ENCODE data around the gene GCNT1.
A peak's percentile ranks its signal among the peaks of the same experiment; 100 is the strongest.
"Not testable (repeated sequence)": the region's sequence is repeated elsewhere in the genome, so short reads cannot be mapped to it uniquely, and the experiment has no call there.

GCNT1 gene

GRCh38 chr9:76458903-76459693, at the start of gene GCNT1:
TSS of gene GCNT1 (plus strand) at chr9:76459182. CDS start at chr9:76502382, 43,200 bp downstream.
- peak; percentile 66 for DNase-seq

- no peak for DNase-seq
These were observed 46.3 kb upstream of the GCNT1 start for GRCh38 chr9:76412638-76413037.

- no peak for DNase-seq
These were observed 45.3 kb upstream of the GCNT1 start for GRCh38 chr9:76413658-76414057.

GRCh38 chr9:76414661-76415060, 44.3 kb upstream of the GCNT1 start:
- DNase-seq = no peak

DNA sequence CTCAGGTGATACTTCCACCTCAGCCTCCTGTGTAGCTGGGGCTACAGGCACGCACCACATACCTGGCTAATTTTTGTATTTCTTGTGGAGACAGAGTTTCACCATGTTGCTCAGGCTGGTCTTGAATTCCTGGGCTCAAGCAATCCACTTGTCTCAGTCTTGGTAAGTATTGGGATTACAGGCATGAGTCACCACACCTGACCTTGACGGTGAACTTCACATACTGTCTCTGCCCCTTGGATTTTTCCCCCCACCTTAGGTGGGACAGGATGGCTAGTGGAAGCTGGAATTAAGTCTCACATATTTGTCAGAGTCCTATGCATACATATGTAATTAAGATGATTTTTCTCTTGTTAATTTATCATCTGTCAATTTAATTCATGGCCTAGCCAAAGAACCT, 43.8 kb upstream of the GCNT1 start:
- DNase-seq = no peak

DNA sequence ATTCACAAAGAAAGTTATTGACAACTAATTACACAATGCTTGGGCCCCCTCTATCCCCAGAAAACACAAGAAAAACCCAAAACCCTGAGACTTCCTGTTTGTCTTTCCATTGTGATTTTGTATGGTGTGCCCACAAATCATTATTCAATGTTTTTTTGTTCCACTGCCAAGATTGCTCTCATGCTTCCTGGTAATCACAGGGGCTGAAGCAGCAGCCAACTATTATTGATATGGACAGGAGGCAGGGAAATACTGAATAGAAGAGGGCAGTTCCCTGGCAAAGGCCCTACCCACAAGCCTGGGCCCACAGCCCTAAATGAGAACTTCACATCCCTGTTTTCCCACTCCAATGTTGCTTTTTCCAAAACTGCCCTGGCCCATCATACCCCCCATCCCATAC, 43.3 kb upstream of the GCNT1 start:
- DNase-seq = no peak

GRCh38 chr9:76417394-76417793, 41.6 kb upstream of the GCNT1 start:
- DNase-seq = no peak

DNA sequence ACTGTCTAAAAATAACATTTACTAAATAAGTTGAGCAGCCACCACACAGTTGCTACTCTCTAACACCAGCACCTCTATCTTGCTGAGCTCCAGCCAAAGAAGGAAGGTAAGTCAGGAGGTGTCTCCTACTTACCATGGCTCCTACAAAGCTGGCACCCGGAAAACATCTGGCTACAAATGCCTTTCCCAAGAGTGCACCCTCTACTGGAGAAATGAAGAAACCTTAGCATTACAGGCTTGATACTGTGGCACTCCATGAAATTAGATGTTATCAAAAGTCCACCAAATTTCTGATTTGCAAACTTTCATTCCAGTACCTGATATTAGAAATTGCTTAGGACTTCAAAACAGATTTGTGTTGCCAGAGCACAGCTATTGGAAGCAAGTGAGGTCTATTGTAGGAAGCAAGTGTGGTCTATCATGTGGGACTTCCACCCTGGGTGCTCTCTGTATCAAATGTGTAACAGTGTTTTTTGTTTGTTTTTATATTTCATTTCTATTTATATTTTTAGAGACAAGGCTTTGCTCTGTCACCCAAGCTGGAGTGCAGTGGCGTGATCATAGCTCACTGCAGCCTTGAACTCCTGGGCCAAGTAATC, 39.1 kb upstream of the GCNT1 start:
- no peak for DNase-seq

- no peak for DNase-seq
These were observed 35.5 kb upstream of the GCNT1 start for GRCh38 chr9:76423216-76424177.

DNA sequence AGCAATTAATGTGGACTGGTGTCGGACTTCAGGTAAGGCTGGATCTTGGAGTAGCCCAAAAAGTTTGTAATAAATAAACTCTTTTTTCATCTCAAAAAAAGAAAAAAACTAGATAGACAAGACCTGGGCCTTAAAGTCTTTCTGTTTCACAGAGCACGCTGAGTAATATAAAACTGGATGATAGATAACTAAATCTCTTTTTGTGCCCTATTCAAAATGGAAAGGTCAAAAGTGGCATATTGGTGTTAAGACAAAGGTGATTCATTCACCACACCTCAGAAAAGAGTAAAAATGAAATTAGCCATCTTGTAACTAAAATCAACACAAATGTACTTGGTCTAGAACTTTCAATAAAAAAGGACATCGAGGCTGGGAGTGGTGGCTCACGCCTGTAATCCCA, 34.5 kb upstream of the GCNT1 start:
- no peak for DNase-seq

DNA sequence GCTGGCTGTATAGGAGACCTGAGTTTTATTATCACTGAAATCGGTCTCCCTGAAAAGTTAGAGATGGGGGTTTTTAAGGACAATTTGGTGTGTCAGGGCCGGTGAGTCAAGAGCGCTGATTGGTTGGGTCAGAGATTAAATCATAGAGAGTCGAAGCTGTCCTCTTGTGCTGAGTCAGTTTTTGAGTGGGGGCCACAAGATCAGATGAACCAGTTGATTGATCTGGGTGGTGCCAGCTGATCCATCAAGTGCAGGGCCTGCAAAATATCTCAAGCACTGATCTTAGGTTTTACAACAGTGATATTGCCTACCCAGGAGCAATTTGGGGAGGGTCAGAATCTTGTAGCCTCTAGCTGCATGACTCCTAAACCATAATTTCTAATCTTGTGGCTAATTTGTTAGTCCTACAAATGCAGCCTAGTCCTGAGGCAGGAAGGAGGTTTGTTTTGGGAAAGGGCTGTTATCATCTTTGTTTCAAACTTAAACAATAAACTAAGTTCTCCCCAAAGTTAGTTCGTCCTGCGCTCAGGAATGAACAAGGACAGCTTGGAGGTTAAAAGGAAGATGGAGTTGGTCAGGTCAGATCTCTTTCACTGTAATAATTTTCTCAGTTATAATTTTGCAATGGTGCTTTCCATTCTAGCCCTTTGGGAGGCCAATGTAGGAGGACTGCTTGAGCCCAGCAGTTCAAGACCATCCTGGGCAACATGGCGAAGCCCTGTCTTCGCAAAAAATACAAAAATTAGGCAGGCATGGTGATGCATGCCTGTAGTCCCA, 33.1 kb upstream of the GCNT1 start:
- DNase-seq = no peak

- no peak for DNase-seq
These were observed 32.1 kb upstream of the GCNT1 start for GRCh38 chr9:76426807-76427419.

- no peak for DNase-seq
These were observed 27.4 kb upstream of the GCNT1 start for GRCh38 chr9:76431601-76432000.

GRCh38 chr9:76433406-76433805, 25.6 kb upstream of the GCNT1 start:
- no peak for DNase-seq

GRCh38 chr9:76433836-76434235, 25.1 kb upstream of the GCNT1 start:
- no peak for DNase-seq

- DNase-seq = not testable (repeated sequence)
These were observed 24.1 kb upstream of the GCNT1 start for GRCh38 chr9:76434897-76435296.

GRCh38 chr9:76437017-76437699, 21.8 kb upstream of the GCNT1 start:
- DNase-seq = not testable (repeated sequence)

- no peak for DNase-seq
These were observed 20.0 kb upstream of the GCNT1 start for GRCh38 chr9:76438841-76439588.

DNA sequence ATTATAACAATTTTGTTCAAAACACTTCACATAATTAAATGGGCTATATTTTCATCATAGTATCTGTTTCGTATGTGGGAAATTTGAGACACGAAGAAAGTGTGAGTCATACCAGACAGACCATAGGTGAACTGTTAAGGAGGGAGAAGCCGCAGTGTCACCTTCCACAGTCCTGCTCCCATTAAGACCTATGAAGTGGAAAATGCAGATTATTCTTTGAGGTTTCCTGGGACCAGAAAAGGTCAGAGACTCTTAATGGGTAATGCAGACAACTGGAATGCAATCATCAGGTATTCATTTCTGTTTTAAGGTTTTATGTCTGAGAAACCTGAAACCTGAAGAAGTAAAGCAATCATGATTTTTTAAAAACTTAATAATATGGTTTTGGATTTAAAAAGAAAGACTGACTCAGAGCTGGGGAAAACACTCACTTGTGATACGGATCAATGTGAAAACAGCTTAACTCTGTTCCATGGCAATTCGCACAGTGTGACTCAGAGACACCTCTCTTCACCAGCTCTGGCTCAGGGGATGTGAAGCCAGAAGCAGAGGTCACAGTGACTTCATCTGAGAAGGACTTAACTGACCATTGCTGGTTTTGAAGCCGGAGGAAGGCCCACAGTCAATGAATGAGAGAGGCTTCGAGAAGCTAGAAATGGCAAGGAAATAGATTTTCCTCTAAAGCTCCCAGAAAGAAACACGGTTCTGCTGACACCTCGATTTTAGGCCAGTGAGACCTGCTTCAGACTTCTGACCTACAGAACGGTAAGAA, 17.2 kb upstream of the GCNT1 start:
- DNase-seq = peak; percentile 68

GRCh38 chr9:76443887-76444286, 15.1 kb upstream of the GCNT1 start:
- no peak for DNase-seq
